Psoas muscle (tissue), 8 donors: ENCODE data around the gene ATP8A2. TPM values are rescaled to one million over a fixed set of nuclear protein-coding genes. Genes with fewer than 3 reads are reported as not detected.

Experiments
- ATAC-seq, 4 donors: fragments of 200-7000 bp; cut with Tn5 transposase; one replicate each; pipeline ENCODE4 v1.9.1; 2020; ENCODE audit warnings: moderate library complexity in 3 of 4, mild to moderate bottlenecking in 2 of 4
- DNase-seq, 2 donors: peaks; one replicate each; pipeline ENCODE4 v3.0.0-alpha.2; 2020
- H3K27ac ChIP-seq: fragments of 200-600 bp; one replicate; pipeline ENCODE4 v1.8.0; 2022
- H3K27me3 ChIP-seq, 3 donors: fragments of 200-600 bp in 1 of 3; one replicate each; pipeline versions ENCODE4 v1.6.1 to v1.8.0; 2013 to 2022; ENCODE audit warnings: low read length in 2 of 3, mild to moderate bottlenecking in 2 of 3, moderate library complexity in 1 of 3; ENCODE audit not compliant: insufficient read depth in 3 of 3
- H3K36me3 ChIP-seq, 2 donors: fragments of 200-600 bp in 1 of 2; one replicate each; pipeline versions ENCODE4 v1.6.1 to v1.8.0; 2013 to 2022; ENCODE audit warnings: low read depth in 1 of 2, mild to moderate bottlenecking in 1 of 2, moderate library complexity in 1 of 2; ENCODE audit not compliant: insufficient read depth in 1 of 2
- H3K4me1 ChIP-seq: fragments of 200-600 bp; one replicate; pipeline ENCODE4 v1.8.0; 2022
- H3K4me3 ChIP-seq: fragments of 200-600 bp; one replicate; pipeline ENCODE4 v1.8.0; 2022; ENCODE audit warnings: mild to moderate bottlenecking
- H3K9me3 ChIP-seq: fragments of 200-600 bp; one replicate; pipeline ENCODE4 v1.8.0; 2022
- CTCF ChIP-seq: fragments of 200-600 bp; IDR thresholded peaks from one replicate; pipeline ENCODE4 v1.8.0; 2022; ENCODE audit warnings: antibody characterized with exemption
- WGBS, 3 donors: extraction: QIAGEN DNeasy Blood & Tissue Kit; methylation state at CpG; one replicate each; pipeline versions ENCODE4 v1.1.6 to v1.1.7; 2013; 5-methylcytosine and 5-hydroxymethylcytosine counted together
- intact Hi-C, 2 donors: fragments of 100-400 bp; cut with DNase I; formaldehyde crosslinking; loops; one replicate each; pipeline versions ENCODE4 v1.11.0 to v1.14.2; 2022
- polyA plus RNA-seq, 3 donors: library from polyadenylated mRNA; stranded (reverse); fragments of 200-250 nt; gene quantifications; one replicate each; pipeline ENCODE4 v1.2.3, GENCODE V29; 2013
- total RNA-seq, 4 donors: library from RNA; stranded (reverse); fragmentation: NEBNext Ultra II Directional in 2 of 4; extraction: Animal tissue kit (Norgen Biotek cat#: 25700) in 2 of 4; gene quantifications; one replicate each; pipeline versions ENCODE4 v1.2.1 to v1.2.4, GENCODE V29; 2021 to 2023
- donor health status: healthy with polysubstance abuse.
- donor health status: DM: no; HTN: no; CAD: no; lungs with moderate emphysema.
- donor health status: Bipolar disorder and iron deficiency.
- donor health status: healthy.
- donor health status: DM: yes; HTN: yes; CAD: no.
- donor health status: DM: no; HTN: no; CAD: no.
- donor health status: DM: no; HTN: no; CAD: no.
- donor health status: DM: yes; HTN: yes; CAD: no.

Gene ATP8A2
- total and polyA plus RNA-seq, 7 donors = 0.02 to 0.22 (median 0.04) TPM; not detected in 2

GRCh38 chr13:25977216-25977615, 605.4 kb downstream of the ATP8A2 start:
- DNase-seq = no peak
- H3K27me3 ChIP-seq = no peaks in the 10 kb centered on the region
- 25 to 26% (median 26%) methylated on average over 10 of the region's 10 CpGs for WGBS, 3 donors
- H3K9me3 ChIP-seq = no peaks in the 10 kb centered on the region
- no peak overlapping the region for H3K27ac ChIP-seq
- intact Hi-C loops = loop anchor here in 1 of 2 donors (5.0 to 10.0 kb wide), 3 partner anchors 85 to 402 kb away; no protein-coding TSS in a partner anchor
- no peak for TF ChIP-seq CTCF
- H3K36me3 ChIP-seq = no peaks in the 10 kb centered on the region
- H3K4me3 ChIP-seq = no peak overlapping the region
- peaks cover 19% of the 10 kb centered on the region for H3K4me1 ChIP-seq
- no peak for ATAC-seq

- Histone ChIP-seq H3K4me1 (peaks cover 23% of the 10 kb centered on the region), H3K27me3 (no peaks in the 10 kb centered on the region), H3K9me3 (no peaks in the 10 kb centered on the region), H3K4me3 (no peak overlapping the region), H3K36me3 (no peaks in the 10 kb centered on the region), H3K27ac (no peak overlapping the region)
- WGBS, 3 donors = 55 to 70% (median 57%) methylated on average over 4 of the region's 4 CpGs
- DNase-seq (no peak), ATAC-seq (no peak)
- intact Hi-C loops = loop anchor here in 1 of 2 donors (5.0 to 10.0 kb wide), 3 partner anchors 85 to 403 kb away; no protein-coding TSS in a partner anchor
- no peak for TF ChIP-seq CTCF
These were observed 605.9 kb downstream of the ATP8A2 start for GRCh38 chr13:25977671-25978070.

- Histone ChIP-seq H3K27me3 (no peaks in the 10 kb centered on the region), H3K4me1 (peaks cover 15% of the 10 kb centered on the region), H3K9me3 (no peaks in the 10 kb centered on the region), H3K27ac (no peak overlapping the region), H3K4me3 (no peak overlapping the region), H3K36me3 (no peaks in the 10 kb centered on the region)
- ATAC-seq (no peak), DNase-seq (no peak)
- WGBS, 3 donors = 92 to 99% (median 93%) methylated on average over 2 of the region's 2 CpGs
- intact Hi-C loops = loop anchor here in 1 of 2 donors (5.0 to 10.0 kb wide), 3 partner anchors 83 to 404 kb away; no protein-coding TSS in a partner anchor
- no peak for TF ChIP-seq CTCF
These were observed 607.2 kb downstream of the ATP8A2 start for GRCh38 chr13:25978961-25979360.

- Histone ChIP-seq H3K4me1 (peaks cover 14% of the 10 kb centered on the region), H3K27ac (no peak overlapping the region), H3K4me3 (no peak overlapping the region), H3K27me3 (no peaks in the 10 kb centered on the region), H3K9me3 (no peaks in the 10 kb centered on the region), H3K36me3 (no peaks in the 10 kb centered on the region)
- DNase-seq (no peak), ATAC-seq (no peak)
- 82 to 94% (median 91%) methylated on average over 6 of the region's 6 CpGs for WGBS, 3 donors
- intact Hi-C loops = loop anchor here in 1 of 2 donors (5.0 to 10.0 kb wide), 3 partner anchors 83 to 405 kb away; no protein-coding TSS in a partner anchor
- TF ChIP-seq CTCF = no peak
These were observed 607.6 kb downstream of the ATP8A2 start for GRCh38 chr13:25979371-25979770.

GRCh38 chr13:25980255-25980654, 608.5 kb downstream of the ATP8A2 start:
- 18 to 45% (median 27%) methylated on average over 2 of the region's 2 CpGs for WGBS, 3 donors
- DNase-seq (no peak), ATAC-seq (peak in 3 of 4 donors; percentile 53 to 63 (median 54))
- H3K4me3 ChIP-seq = no peak overlapping the region
- TF ChIP-seq CTCF = peak; percentile 22
- no peaks in the 10 kb centered on the region for H3K36me3 ChIP-seq
- no peak overlapping the region for H3K27ac ChIP-seq
- H3K27me3 ChIP-seq = no peaks in the 10 kb centered on the region
- intact Hi-C loops = no loop called here
- no peaks in the 10 kb centered on the region for H3K9me3 ChIP-seq
- peaks cover 14% of the 10 kb centered on the region for H3K4me1 ChIP-seq
